NOMO-1 treated with DMSO at 0.1 percent for 48 hours (cell line): ENCODE results near the gene ID1.

Source experiments
- DNase-seq: peaks from one replicate; lab custom pipeline; 2025; ENCODE audit not compliant: unreplicated experiment; lab: John Stamatoyannopoulos, UW

ID1 gene

GRCh38 chr20:31605031-31605901, at the start of gene ID1:
ID1 (plus strand) TSS chr20:31605289; CDS start chr20:31605388, 99 bp downstream.
- peak; percentile 93 for DNase-seq

GRCh38 chr20:31559704-31560093, 45.4 kb upstream of the ID1 start:
- no peak for DNase-seq

GRCh38 chr20:31560094-31560745, 44.9 kb upstream of the ID1 start:
- DNase-seq: peak; percentile 91

GRCh38 chr20:31560746-31561598, 44.1 kb upstream of the ID1 start:
- peak; percentile 69 for DNase-seq

- DNase-seq: no peak
These were observed 42.8 kb upstream of the ID1 start for GRCh38 chr20:31562241-31562640.

GRCh38 chr20:31564284-31564683, 40.8 kb upstream of the ID1 start:
- DNase-seq: no peak

GRCh38 chr20:31565699-31566318, 39.3 kb upstream of the ID1 start:
- no peak for DNase-seq

GRCh38 chr20:31566319-31566657, 38.8 kb upstream of the ID1 start:
- no peak for DNase-seq

- no peak for DNase-seq
These were observed 38.3 kb upstream of the ID1 start for GRCh38 chr20:31566658-31567379.

- DNase-seq: no peak
These were observed 37.7 kb upstream of the ID1 start for GRCh38 chr20:31567380-31567720.

- no peak for DNase-seq
These were observed 36.9 kb upstream of the ID1 start for GRCh38 chr20:31568041-31568731.

GRCh38 chr20:31568773-31569162, 36.3 kb upstream of the ID1 start:
- no peak for DNase-seq

GRCh38 chr20:31569163-31570020, 35.7 kb upstream of the ID1 start:
- no peak for DNase-seq

GRCh38 chr20:31570021-31570463, 35.0 kb upstream of the ID1 start:
- no peak for DNase-seq

- no peak for DNase-seq
These were observed 34.1 kb upstream of the ID1 start for GRCh38 chr20:31570735-31571617.

- DNase-seq: no peak
These were observed 32.9 kb upstream of the ID1 start for GRCh38 chr20:31572042-31572700.

GRCh38 chr20:31572701-31573554, 32.2 kb upstream of the ID1 start:
- peak; percentile 90 for DNase-seq
